Measurements from ENCODE around the gene NKG7. TPM values are rescaled to one million over a fixed set of nuclear protein-coding genes. Genes with fewer than 3 reads are reported as not detected.

The NKG7 gene
- total RNA-seq, 4 donors from 2014 or later = 1.3 TPM; not detected in 3

DNA sequence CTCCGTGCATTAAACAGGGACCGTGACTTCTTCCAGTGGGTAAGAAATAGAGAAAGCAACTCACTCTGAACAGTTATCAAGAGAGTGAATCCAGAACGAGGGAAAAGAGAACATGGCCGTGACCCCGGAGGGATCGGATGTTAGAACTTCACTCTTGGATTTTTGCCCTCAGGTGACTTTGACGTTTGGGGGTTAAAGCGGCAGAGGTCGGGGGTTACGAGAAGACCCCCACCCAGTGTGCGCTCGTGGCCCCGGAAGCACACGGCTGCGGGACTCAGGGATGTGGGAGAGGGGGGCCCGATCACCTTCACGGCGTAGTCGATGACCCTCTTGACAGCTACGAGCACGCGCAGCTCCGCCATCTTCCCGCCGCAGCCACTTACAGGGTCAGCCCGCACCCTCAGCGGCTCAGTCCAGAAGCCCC, 6.5 kb downstream of the NKG7 start, which contains the start of gene ETFB:
TSS of gene ETFB (minus strand) at position 424 of the 424 bp plus-strand sequence. CDS start at position 362, 62 bp downstream.
- TF ChIP-seq CTCF (IDR thresholded peaks at IDR 0.05) (no peak), POLR2A (IDR thresholded peaks at IDR 0.05) (no peak)
- DNase-seq (ENCODE audit: low spot score in 2 of 2) = no peak
- intact Hi-C loops (cut with DNase I; ENCODE audit: low total_unique reads) = no loop called here
- peak within 1 kb of the TSS; percentile 60 for H3K4me3 ChIP-seq (ENCODE audit: low read depth, poor library complexity, severe bottlenecking)
- 0 to 2% methylated on average over 16 to 27 of the region's 27 CpGs for WGBS, 2 donors

DNA sequence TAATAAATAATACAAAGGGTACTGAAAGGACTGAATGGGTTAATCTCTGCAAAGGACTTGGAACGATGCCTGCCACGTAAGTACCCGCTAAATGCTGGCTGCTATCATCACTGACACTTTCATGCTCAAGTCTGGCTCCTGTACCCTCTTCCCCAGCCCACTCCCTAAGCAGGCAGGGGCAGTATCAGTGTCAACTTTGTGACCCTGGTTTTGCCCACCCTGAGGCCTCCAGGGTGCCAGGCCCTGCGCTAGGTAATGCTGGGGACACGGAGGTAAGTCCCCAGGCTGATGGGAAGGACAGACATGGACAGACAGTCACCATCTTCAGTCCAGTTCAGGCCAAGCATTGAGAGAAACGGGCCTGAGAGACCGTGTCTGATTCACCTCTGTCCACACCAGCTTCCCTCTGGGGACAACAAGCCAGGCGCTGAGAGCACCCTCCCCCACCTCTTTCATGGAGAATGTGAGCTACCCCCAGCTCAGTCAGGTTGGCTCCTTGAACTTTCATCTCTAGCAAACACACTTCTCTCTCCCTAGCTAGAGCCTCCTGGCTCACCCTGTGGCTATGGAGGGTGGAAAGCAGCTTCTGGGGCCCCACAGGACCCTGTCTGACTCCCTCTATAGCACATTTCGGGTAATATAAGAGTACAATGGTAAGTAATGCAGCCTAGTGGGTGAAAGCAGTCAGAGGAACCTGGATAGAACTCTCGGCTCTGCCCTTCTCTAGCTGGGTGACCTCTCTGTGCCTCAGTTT, 7.1 kb downstream of the NKG7 start:
- H3K4me3 ChIP-seq (ENCODE audit: low read depth, poor library complexity, severe bottlenecking) = peak overlapping the region; percentile 60
- no peak for DNase-seq (ENCODE audit: low spot score in 2 of 2)
- 14% methylated on average over 10 of the region's 10 CpGs for WGBS, 2 donors
- intact Hi-C loops (cut with DNase I; ENCODE audit: low total_unique reads) = no loop called here
- TF ChIP-seq POLR2A (IDR thresholded peaks at IDR 0.05) (no peak), CTCF (IDR thresholded peaks at IDR 0.05) (no peak)

DNA sequence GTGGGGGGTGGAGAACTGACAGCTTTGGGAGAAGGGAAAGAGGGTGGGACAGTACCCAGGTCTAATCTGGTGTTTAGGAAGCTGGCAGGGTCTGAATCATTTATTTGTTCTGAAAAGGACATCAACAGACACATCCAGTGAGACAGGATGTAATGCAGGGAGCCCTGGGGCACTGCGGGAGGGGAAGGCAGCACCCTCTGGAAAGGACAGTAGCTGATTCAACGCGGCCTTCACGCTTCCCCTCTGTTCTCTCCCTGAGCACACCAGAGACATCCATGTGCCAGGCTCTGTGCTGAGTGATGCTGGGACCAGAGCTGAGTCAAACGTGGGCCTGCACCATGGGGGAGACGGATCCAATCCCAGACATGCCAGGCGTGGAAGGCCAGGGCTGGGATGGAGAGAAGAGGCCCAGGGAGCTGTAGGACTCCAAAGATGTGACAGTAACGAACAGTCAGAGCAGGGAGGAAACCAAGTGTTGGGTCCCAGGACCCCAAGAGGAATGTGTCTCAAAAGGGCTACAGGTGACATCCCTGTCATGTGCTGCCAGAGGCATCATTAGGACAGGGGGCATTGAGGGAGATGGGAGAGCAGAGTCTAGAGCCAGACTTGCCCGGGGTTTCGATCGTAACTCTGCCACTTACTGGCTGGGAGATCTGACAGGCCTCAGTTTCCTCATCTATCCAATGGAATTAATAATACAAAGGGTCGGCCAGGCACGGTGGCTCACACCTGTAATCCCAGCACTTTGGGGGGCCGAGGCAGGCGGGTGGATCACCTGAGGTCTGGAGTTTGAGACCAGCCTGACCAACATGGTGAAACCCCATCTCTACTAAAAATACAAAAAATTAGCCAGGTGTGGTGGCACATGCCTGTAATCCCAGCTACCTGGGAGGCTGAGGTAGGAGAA, 8.0 kb downstream of the NKG7 start:
- H3K4me3 ChIP-seq (ENCODE audit: low read depth, poor library complexity, severe bottlenecking) = no peak overlapping the region
- DNase-seq (ENCODE audit: low spot score in 2 of 2) = no peak
- WGBS, 2 donors = 77 to 80% methylated on average over 15 of the region's 15 CpGs
- no peak for TF ChIP-seq CTCF (IDR thresholded peaks at IDR 0.05)
- no peak for TF ChIP-seq POLR2A (IDR thresholded peaks at IDR 0.05)
- intact Hi-C loops (cut with DNase I; ENCODE audit: low total_unique reads) = no loop called here

DNA sequence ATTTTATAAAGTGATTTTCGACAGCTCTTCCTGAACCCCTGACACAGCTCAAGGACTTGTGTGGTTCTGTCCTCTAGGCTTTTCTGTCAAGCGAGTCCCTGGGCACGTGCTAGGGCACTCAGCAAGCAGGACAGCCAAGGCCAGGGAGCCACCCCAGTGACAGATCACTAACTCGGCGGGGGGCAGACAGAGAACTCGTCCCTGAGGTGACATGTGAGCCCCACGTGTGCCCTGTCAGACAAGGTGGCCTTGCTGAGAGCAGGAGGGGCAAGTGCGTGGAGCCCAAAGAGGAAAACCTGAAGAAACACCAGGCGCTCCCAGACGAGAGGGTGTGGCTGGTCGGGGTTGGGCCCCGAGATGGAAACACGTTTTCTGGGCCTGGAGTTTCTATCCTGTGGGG, 11.2 kb downstream of the NKG7 start:
- no peak overlapping the region for H3K4me3 ChIP-seq (ENCODE audit: low read depth, poor library complexity, severe bottlenecking)
- DNase-seq (ENCODE audit: low spot score in 2 of 2) = no peak
- intact Hi-C loops (cut with DNase I; ENCODE audit: low total_unique reads) = no loop called here
- WGBS, 2 donors = 89 to 90% methylated on average over 13 of the region's 13 CpGs
- no peak for TF ChIP-seq POLR2A (IDR thresholded peaks at IDR 0.05)
- TF ChIP-seq CTCF (IDR thresholded peaks at IDR 0.05) = no peak

- TF ChIP-seq POLR2A (IDR thresholded peaks at IDR 0.05) (no peak), CTCF (IDR thresholded peaks at IDR 0.05) (no peak)
- H3K4me3 ChIP-seq (ENCODE audit: low read depth, poor library complexity, severe bottlenecking) = no peak overlapping the region
- no peak for DNase-seq (ENCODE audit: low spot score in 2 of 2)
- WGBS, 2 donors = 71 to 82% methylated on average over 4 of the region's 4 CpGs
- intact Hi-C loops (cut with DNase I; ENCODE audit: low total_unique reads) = no loop called here
Measured at GRCh38 chr19:51359294-51359693, 13.2 kb downstream of the NKG7 start.

Measured in lower leg skin (tissue), 4 donors.